SK-N-SH treated with all-trans-retinoic acid at 6 μM for 48 hours (cell line): ENCODE results near the gene KRTAP2-4.

Experiments used
- ATAC-seq: fragments of 200-7000 bp; cut with Tn5 transposase; 3 replicates; pipeline ENCODE4 v1.9.1; 2020; ENCODE audit warnings: mild to moderate bottlenecking, moderate library complexity
- ARNTL ChIP-seq: fragments of 450-650 bp; formaldehyde crosslinking; IDR thresholded peaks from 2 replicates; pipeline ENCODE4 v1.5.0; 2020; ENCODE audit warnings: low read depth, mild to moderate bottlenecking, moderate library complexity, borderline replicate concordance
- CREB5 ChIP-seq: fragments of 250-450 bp; sonication (Bioruptor Pico); IDR thresholded peaks from 2 replicates; pipeline ENCODE4 v1.5.1; 2020; ENCODE audit warnings: low read depth, mild to moderate bottlenecking, moderate library complexity
- CSDC2 ChIP-seq: fragments of 250-450 bp; sonication (Bioruptor Pico); IDR thresholded peaks from 2 replicates; pipeline ENCODE4 v1.5.0; 2020; ENCODE audit warnings: mild to moderate bottlenecking, moderate library complexity
- CSRNP3 ChIP-seq: fragments of 250-450 bp; sonication (Bioruptor Pico); IDR thresholded peaks from 2 replicates; pipeline ENCODE4 v1.5.1; 2021; ENCODE audit warnings: mild to moderate bottlenecking, moderate library complexity
- ESRRG ChIP-seq: fragments of 250-450 bp; sonication (Bioruptor Pico); IDR thresholded peaks from 2 replicates; pipeline ENCODE4 v1.6.1; 2021; ENCODE audit warnings: mild to moderate bottlenecking
- GLIS3 ChIP-seq: fragments of 250-450 bp; sonication (Bioruptor Pico); IDR thresholded peaks from 2 replicates; pipeline ENCODE4 v1.5.0; 2020; ENCODE audit warnings: mild to moderate bottlenecking, moderate library complexity
- ISL1 ChIP-seq: fragments of 250-450 bp; sonication (Bioruptor Pico); IDR thresholded peaks from 2 replicates; pipeline ENCODE4 v2.1.2; 2022; ENCODE audit warnings: mild to moderate bottlenecking, moderate library complexity
- OSR1 ChIP-seq: fragments of 250-450 bp; sonication (Bioruptor Pico); IDR thresholded peaks from 2 replicates; pipeline ENCODE4 v1.8.0; 2022; ENCODE audit warnings: moderate library complexity, mild to moderate bottlenecking, inconsistent platforms
- PATZ1 ChIP-seq: fragments of 250-450 bp; sonication (Bioruptor Pico); IDR thresholded peaks from 2 replicates; pipeline ENCODE4 v1.8.0; 2020; ENCODE audit warnings: mild to moderate bottlenecking, moderate library complexity, borderline replicate concordance
- POU6F1 ChIP-seq: fragments of 250-450 bp; sonication (Bioruptor Pico); IDR thresholded peaks from 2 replicates; pipeline ENCODE4 v1.8.0; 2021; ENCODE audit warnings: low read depth, mild to moderate bottlenecking, moderate library complexity, borderline replicate concordance
- RARB ChIP-seq: fragments of 250-450 bp; sonication (Bioruptor Pico); IDR thresholded peaks from 2 replicates; pipeline ENCODE4 v1.8.0; 2021; ENCODE audit warnings: mild to moderate bottlenecking, moderate library complexity
- SNAI2 ChIP-seq: fragments of 250-450 bp; sonication (Bioruptor Pico); IDR thresholded peaks from 2 replicates; pipeline ENCODE4 v1.5.0; 2020; ENCODE audit warnings: mild to moderate bottlenecking, moderate library complexity
- TCF4 ChIP-seq: fragments of 250-450 bp; sonication (Bioruptor Pico); IDR thresholded peaks from 2 replicates; pipeline ENCODE4 v1.8.0; 2021; ENCODE audit warnings: mild to moderate bottlenecking, moderate library complexity, borderline replicate concordance
- TOX ChIP-seq: fragments of 250-450 bp; sonication (Bioruptor Pico); IDR thresholded peaks from 2 replicates; pipeline ENCODE4 v1.8.0; 2021; ENCODE audit warnings: mild to moderate bottlenecking, moderate library complexity, borderline replicate concordance
- TSHZ2 ChIP-seq: fragments of 250-450 bp; sonication (Bioruptor Pico); IDR thresholded peaks from 2 replicates; pipeline ENCODE4 v1.5.0; 2020; ENCODE audit warnings: mild to moderate bottlenecking, moderate library complexity
- ZC3H10 ChIP-seq: fragments of 250-450 bp; sonication (Bioruptor Pico); IDR thresholded peaks from 2 replicates; pipeline ENCODE4 v1.5.1; 2021; ENCODE audit warnings: mild to moderate bottlenecking, moderate library complexity
- ZFP30 ChIP-seq: fragments of 450-650 bp; formaldehyde crosslinking; IDR thresholded peaks from 2 replicates; pipeline ENCODE4 v1.5.0; 2022; ENCODE audit warnings: mild to moderate bottlenecking, moderate library complexity
- ZNF565 ChIP-seq: fragments of 450-650 bp; formaldehyde crosslinking; conservative IDR thresholded peaks from 2 replicates; pipeline ENCODE4 v1.5.0; 2020; ENCODE audit warnings: low read depth, mild to moderate bottlenecking, moderate library complexity
- ZNF70 ChIP-seq: fragments of 450-650 bp; formaldehyde crosslinking; IDR thresholded peaks from 2 replicates; pipeline ENCODE4 v1.5.0; 2020; ENCODE audit warnings: mild to moderate bottlenecking, moderate library complexity
- ZNF8 ChIP-seq: fragments of 450-650 bp; formaldehyde crosslinking; IDR thresholded peaks from 2 replicates; pipeline ENCODE4 v1.5.0; 2020; ENCODE audit warnings: mild to moderate bottlenecking, moderate library complexity

KRTAP2-4 gene

GRCh38 chr17:41029633-41030245 is 35.9 kb downstream of the KRTAP2-4 start, which contains the start of gene KRTAP1-4:
TSS of gene KRTAP1-4 (minus strand) at chr17:41030195. CDS start at chr17:41030078, 117 bp downstream.
- no peak for ATAC-seq
- TF ChIP-seq SNAI2 (CRISPR knock-in tag), result no peak
- TF ChIP-seq CREB5 (CRISPR knock-in tag), result no peak
- TF ChIP-seq CSRNP3 (CRISPR knock-in tag), result no peak
- TF ChIP-seq ZNF565 (CRISPR knock-in tag), result no peak
- no peak for TF ChIP-seq ARNTL
- no peak for TF ChIP-seq ESRRG (CRISPR knock-in tag)
- TF ChIP-seq TSHZ2 (CRISPR knock-in tag), result no peak
- no peak for TF ChIP-seq ISL1 (CRISPR knock-in tag)
- no peak for TF ChIP-seq ZNF70 (CRISPR knock-in tag)
- no peak for TF ChIP-seq ZNF8
- TF ChIP-seq GLIS3 (CRISPR knock-in tag), result no peak
- TF ChIP-seq PATZ1, result no peak

- no peak for ATAC-seq
- no peak for TF ChIP-seq CSDC2
- no peak for TF ChIP-seq ZNF565 (CRISPR knock-in tag)
Observed at GRCh38 chr17:41026715-41027471, 38.8 kb downstream of the KRTAP2-4 start, which contains the start of gene KRTAP1-5. TSS of gene KRTAP1-5 (minus strand) at chr17:41027208. CDS start at chr17:41027155, 53 bp downstream.

- ATAC-seq, result no peak
- TF ChIP-seq TOX (CRISPR knock-in tag) (no peak), ZC3H10 (CRISPR knock-in tag) (no peak), ZFP30 (CRISPR knock-in tag) (no peak), TCF4 (CRISPR knock-in tag) (no peak), ZNF565 (CRISPR knock-in tag) (no peak), GLIS3 (CRISPR knock-in tag) (no peak), OSR1 (CRISPR knock-in tag) (no peak), CSDC2 (no peak), CSRNP3 (CRISPR knock-in tag) (no peak)
- TF ChIP-seq, all 23 proteins: peak for 0
Observed at GRCh38 chr17:41024697-41025096, 41.0 kb downstream of the KRTAP2-4 start.

- TF ChIP-seq ZNF70 (CRISPR knock-in tag), result no peak
- no peak for TF ChIP-seq CSDC2
- no peak for TF ChIP-seq ZC3H10 (CRISPR knock-in tag)
- no peak for TF ChIP-seq ZFP30 (CRISPR knock-in tag)
- no peak for TF ChIP-seq POU6F1 (CRISPR knock-in tag)
- TF ChIP-seq CREB5 (CRISPR knock-in tag), result no peak
- TF ChIP-seq ZNF565 (CRISPR knock-in tag), result no peak
- no peak for TF ChIP-seq OSR1 (CRISPR knock-in tag)
- no peak for TF ChIP-seq RARB
- TF ChIP-seq, all 23 proteins: peak for 0
- no peak for ATAC-seq
Observed at GRCh38 chr17:41020336-41020735, 45.3 kb downstream of the KRTAP2-4 start.
